Vagina (tissue), 2 donors: ENCODE results near the gene OR1I1. TPM values are rescaled to one million over a fixed set of nuclear protein-coding genes. Genes with fewer than 3 reads are reported as not detected.
A peak's percentile ranks its signal among the peaks of the same experiment; 100 is the strongest.

Experiments
- DNase-seq, 2 donors: peaks; one replicate each; pipeline ENCODE4 v3.0.0-alpha.2; 2017; ENCODE audit errors: extremely low spot score in 2 of 2
- H3K27ac ChIP-seq: fragments of 200-600 bp; sonication (generic); one replicate; pipeline ENCODE4 v1.5.1; 2019
- H3K27me3 ChIP-seq: fragments of 200-600 bp; sonication (generic); one replicate; pipeline ENCODE4 v1.5.1; 2019
- H3K36me3 ChIP-seq, 2 donors: fragments of 200-600 bp; sonication (generic); one replicate each; pipeline ENCODE4 v1.5.1; 2017 to 2019
- H3K4me1 ChIP-seq: fragments of 200-600 bp; sonication (generic); one replicate; pipeline ENCODE4 v1.5.1; 2019
- H3K4me3 ChIP-seq, 2 donors: fragments of 200-600 bp; sonication (generic); 1 replicate in 1 of 2; 2 replicates in 1 of 2; pipeline ENCODE4 v1.5.1; 2016 to 2019
- H3K9me3 ChIP-seq: fragments of 200-600 bp; sonication (generic); one replicate; pipeline ENCODE4 v1.5.1; 2019
- CTCF ChIP-seq, 3 experiments: fragments of 450-650 bp in 2 of 3; fragments of 200-600 bp in 1 of 3; sonication (generic) in 1 of 3; IDR thresholded peaks; one replicate each; pipeline ENCODE4 v1.5.1; 2017 to 2019; ENCODE audit warnings: antibody characterized with exemption in 3 of 3, mild to moderate bottlenecking in 2 of 3, moderate library complexity in 2 of 3
- POLR2A ChIP-seq, 2 donors: fragments of 450-650 bp; IDR thresholded peaks; one replicate each; pipeline ENCODE4 v1.6.1; 2017; ENCODE audit warnings: antibody characterized with exemption in 2 of 2, mild to moderate bottlenecking in 2 of 2, moderate library complexity in 2 of 2
- POLR2AphosphoS5 ChIP-seq, 2 donors: sonication (generic); formaldehyde crosslinking; IDR thresholded peaks; one replicate each; pipeline ENCODE4 v1.9.0; 2017; ENCODE audit warnings: antibody characterized with exemption in 2 of 2, mild to moderate bottlenecking in 2 of 2, low read depth in 1 of 2; ENCODE audit not compliant: insufficient read depth in 1 of 2
- intact Hi-C: fragments of 100-400 bp; cut with DNase I; formaldehyde crosslinking; loops from one replicate; pipeline ENCODE4 v1.15.1; 2023
- total RNA-seq: library from RNA; depleted of rRNA; stranded (reverse); fragments of >200 nt; gene quantifications from one replicate; pipeline ENCODE4 v1.2.3, GENCODE V29; 2016

OR1I1 gene
- total RNA-seq, 1 donor from 2014 or later: not detected

GRCh38 chr19:15122331-15123030 lies 40.5 kb downstream of the OR1I1 start:
- TF ChIP-seq POLR2A (IDR thresholded peaks at IDR 0.05): no peak
- no peak for TF ChIP-seq POLR2AphosphoS5 (IDR thresholded peaks at IDR 0.05; ENCODE audit: insufficient read depth in 1 of 2, low read depth in 1 of 2)
- TF ChIP-seq CTCF (IDR thresholded peaks at IDR 0.05): no peak
- peaks cover 25% of the 10 kb centered on the region for H3K4me1 ChIP-seq
- H3K27ac ChIP-seq: no peak overlapping the region
- H3K36me3 ChIP-seq: peaks cover 0 to 46% of the 10 kb centered on the region in 2 donors
- no peak for DNase-seq
- intact Hi-C loops: no loop called here
- no peaks in the 10 kb centered on the region for H3K27me3 ChIP-seq
- no peak overlapping the region for H3K4me3 ChIP-seq
- H3K9me3 ChIP-seq: no peaks in the 10 kb centered on the region

- H3K27me3 ChIP-seq: no peaks in the 10 kb centered on the region
- H3K4me1 ChIP-seq: peaks cover 25% of the 10 kb centered on the region
- TF ChIP-seq CTCF (IDR thresholded peaks at IDR 0.05): no peak
- TF ChIP-seq POLR2A (IDR thresholded peaks at IDR 0.05): no peak
- no peak for TF ChIP-seq POLR2AphosphoS5 (IDR thresholded peaks at IDR 0.05; ENCODE audit: insufficient read depth in 1 of 2, low read depth in 1 of 2)
- intact Hi-C loops: no loop called here
- H3K4me3 ChIP-seq: no peak overlapping the region
- no peak for DNase-seq
- no peak overlapping the region for H3K27ac ChIP-seq
- peaks cover 0 to 38% of the 10 kb centered on the region in 2 donors for H3K36me3 ChIP-seq
- H3K9me3 ChIP-seq: no peaks in the 10 kb centered on the region
Measured at GRCh38 chr19:15123031-15123890, 41.2 kb downstream of the OR1I1 start.

DNA sequence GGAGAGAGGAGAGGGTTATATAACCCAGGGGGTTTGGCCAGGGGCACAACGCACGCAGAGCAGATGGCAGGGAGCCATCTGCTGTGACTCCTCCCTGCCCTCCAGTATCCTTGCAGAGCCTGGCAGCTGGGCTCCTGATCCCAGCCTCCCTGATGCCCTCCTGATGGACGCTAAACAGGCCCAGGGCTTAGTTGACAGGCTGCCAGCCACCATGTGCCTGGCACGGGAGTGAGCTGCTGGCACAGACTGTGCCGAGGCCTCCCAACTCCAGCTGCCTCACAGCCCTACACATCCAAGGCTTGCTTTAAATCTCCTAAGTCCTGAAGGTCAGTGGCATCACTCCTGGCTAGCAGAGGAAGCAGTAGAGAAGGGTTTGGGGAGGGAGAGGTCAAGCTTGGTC lies 41.9 kb downstream of the OR1I1 start:
- intact Hi-C loops: no loop called here
- H3K4me1 ChIP-seq: peaks cover 25% of the 10 kb centered on the region
- H3K36me3 ChIP-seq: peaks cover 0 to 31% of the 10 kb centered on the region in 2 donors
- no peak for DNase-seq
- H3K9me3 ChIP-seq: no peaks in the 10 kb centered on the region
- H3K27me3 ChIP-seq: no peaks in the 10 kb centered on the region
- peak overlapping the region in 1 of 2 donors; percentile 92 for H3K4me3 ChIP-seq
- TF ChIP-seq POLR2AphosphoS5 (IDR thresholded peaks at IDR 0.05; ENCODE audit: insufficient read depth in 1 of 2, low read depth in 1 of 2): no peak
- no peak for TF ChIP-seq POLR2A (IDR thresholded peaks at IDR 0.05)
- TF ChIP-seq CTCF (IDR thresholded peaks at IDR 0.05): no peak
- H3K27ac ChIP-seq: peak overlapping the region; percentile 92

GRCh38 chr19:15124572-15125231 lies 42.7 kb downstream of the OR1I1 start:
- Histone ChIP-seq H3K27me3 (no peaks in the 10 kb centered on the region), H3K9me3 (no peaks in the 10 kb centered on the region), H3K4me1 (peaks cover 28% of the 10 kb centered on the region), H3K4me3 (peak overlapping the region; percentile 92), H3K27ac (peak overlapping the region; percentile 92), H3K36me3 (peaks cover 0 to 23% of the 10 kb centered on the region in 2 donors)
- no peak for TF ChIP-seq CTCF (IDR thresholded peaks at IDR 0.05)
- TF ChIP-seq POLR2A (IDR thresholded peaks at IDR 0.05): no peak
- TF ChIP-seq POLR2AphosphoS5 (IDR thresholded peaks at IDR 0.05; ENCODE audit: insufficient read depth in 1 of 2, low read depth in 1 of 2): no peak
- intact Hi-C loops: no loop called here
- DNase-seq: no peak
